Mucosa of stomach (tissue), 1 donor: ENCODE data around the gene ZFHX3.

ENCODE experiments used
- H3K27me3 ChIP-seq: one replicate; pipeline ENCODE4 v1.7.0; 2013; ENCODE audit warnings: mild to moderate bottlenecking, low read length; ENCODE audit not compliant: control insufficient read depth, insufficient read depth
- H3K36me3 ChIP-seq: one replicate; pipeline ENCODE4 v1.7.0; 2013; ENCODE audit warnings: low read length; ENCODE audit not compliant: control insufficient read depth, insufficient read depth
- H3K4me1 ChIP-seq: one replicate; pipeline ENCODE4 v1.7.0; 2013; ENCODE audit warnings: mild to moderate bottlenecking, low read length; ENCODE audit not compliant: control insufficient read depth, insufficient read depth
- H3K4me3 ChIP-seq: one replicate; pipeline ENCODE4 v1.7.0; 2013; ENCODE audit warnings: low read length
- H3K9ac ChIP-seq: one replicate; pipeline ENCODE4 v1.7.0; 2013; ENCODE audit warnings: mild to moderate bottlenecking, low read length, moderate library complexity
- H3K9me3 ChIP-seq: one replicate; pipeline ENCODE4 v1.7.0; 2013; ENCODE audit warnings: mild to moderate bottlenecking, low read length, moderate library complexity; ENCODE audit not compliant: control insufficient read depth
- donor health status: Pancreatic carcinoma.

ZFHX3 gene

DNA sequence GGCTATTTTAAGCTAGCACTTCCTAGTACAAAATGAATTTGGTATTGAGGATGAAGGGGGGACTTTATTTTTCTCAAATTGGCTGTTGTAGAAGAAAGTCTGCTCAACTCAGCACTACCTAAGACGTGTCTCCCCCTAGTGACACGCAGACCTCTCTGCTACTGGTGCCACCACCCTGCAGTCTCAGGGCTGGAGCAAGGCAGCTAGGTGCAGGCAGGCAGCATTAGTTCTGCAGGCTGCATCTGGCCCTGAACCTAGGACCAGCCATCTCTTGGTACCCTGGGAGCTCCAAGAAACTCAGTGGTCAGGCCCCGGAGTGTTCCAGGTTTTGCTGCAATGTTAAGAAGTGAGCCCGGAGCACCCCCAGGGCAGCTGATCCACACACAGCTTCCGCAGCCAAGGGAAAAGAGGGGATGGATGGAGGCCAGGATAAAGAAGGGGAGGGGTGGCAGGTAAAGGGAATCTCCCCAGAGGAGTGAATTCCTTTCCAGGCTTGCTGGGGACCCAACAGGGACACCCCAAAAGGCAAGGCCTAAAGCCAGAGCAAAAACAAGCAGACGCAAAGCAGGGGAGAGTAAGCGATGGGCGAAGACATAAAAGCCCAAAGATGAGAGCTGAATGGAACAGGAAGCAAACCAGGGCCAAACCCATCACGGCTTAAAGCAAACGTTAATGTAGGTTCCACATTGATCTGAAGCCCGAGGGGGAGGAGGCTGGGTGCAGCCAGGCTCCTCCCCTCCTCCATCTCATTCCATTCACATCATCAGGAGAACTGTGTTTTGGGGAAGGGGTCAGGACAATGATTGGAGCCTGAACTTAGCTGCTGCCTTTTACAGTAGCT lies 200.5 kb downstream of the ZFHX3 start:
- H3K4me3 ChIP-seq = no peak overlapping the region
- no peaks in the 10 kb centered on the region for H3K9me3 ChIP-seq
- no peaks in the 10 kb centered on the region for H3K36me3 ChIP-seq
- peak overlapping the region; percentile 9 for H3K9ac ChIP-seq
- peaks cover 9% of the 10 kb centered on the region for H3K4me1 ChIP-seq
- H3K27me3 ChIP-seq = no peaks in the 10 kb centered on the region

DNA sequence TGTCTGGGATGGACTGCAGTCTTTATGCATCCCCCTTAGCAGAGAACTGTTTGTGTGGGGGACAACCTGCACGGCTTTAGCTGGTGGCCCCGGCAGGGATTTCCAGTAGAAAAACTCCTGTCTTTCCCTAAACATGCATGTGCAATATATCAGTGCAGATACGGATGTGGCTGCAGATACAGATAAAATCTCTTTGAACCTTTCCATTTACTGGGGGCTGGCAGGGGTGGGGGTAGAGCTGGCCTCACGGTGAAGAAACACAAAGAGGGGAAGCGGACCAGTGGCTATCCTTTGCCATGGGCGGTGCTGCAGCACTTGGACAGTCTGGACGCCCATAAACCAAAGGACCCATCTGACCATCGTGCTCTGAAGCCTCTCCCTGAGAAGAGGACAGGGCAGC lies 201.3 kb downstream of the ZFHX3 start:
- Histone ChIP-seq H3K4me1 (peaks cover 9% of the 10 kb centered on the region), H3K9me3 (no peaks in the 10 kb centered on the region), H3K27me3 (no peaks in the 10 kb centered on the region), H3K9ac (no peak overlapping the region), H3K36me3 (no peaks in the 10 kb centered on the region), H3K4me3 (no peak overlapping the region)

DNA sequence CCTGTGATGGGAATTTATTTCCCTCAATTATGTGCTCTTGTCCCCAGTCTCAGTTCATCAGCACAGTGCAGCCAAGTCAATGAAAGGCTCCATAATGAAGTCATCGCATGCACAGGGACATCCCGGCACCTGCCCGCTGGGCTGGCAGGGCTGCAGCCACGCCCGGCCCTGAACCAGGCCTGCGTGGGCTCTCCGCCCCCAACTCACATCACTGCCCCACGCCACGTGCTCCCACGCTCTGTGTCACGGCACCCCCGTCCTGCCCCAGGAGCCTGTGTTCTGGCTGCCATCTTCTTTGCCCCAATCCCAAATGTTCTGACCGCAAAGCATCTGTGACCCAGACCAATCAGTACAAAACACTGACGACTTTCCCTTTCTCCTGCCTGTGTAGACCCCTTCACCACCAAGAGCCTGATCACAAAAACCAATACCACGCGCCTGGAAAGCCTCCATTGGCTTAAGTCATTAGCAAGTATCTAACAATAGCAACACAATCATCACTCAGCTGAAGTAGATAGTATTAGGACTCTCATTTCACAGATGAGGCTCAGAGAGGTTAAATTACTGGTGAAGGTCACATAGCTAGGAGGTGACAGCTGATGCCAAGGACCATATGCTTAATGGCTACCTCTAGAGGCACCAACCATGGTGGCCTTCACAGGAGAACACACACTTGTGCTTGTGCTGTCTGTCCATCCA lies 202.5 kb downstream of the ZFHX3 start:
- H3K4me3 ChIP-seq = no peak overlapping the region
- no peaks in the 10 kb centered on the region for H3K27me3 ChIP-seq
- H3K9me3 ChIP-seq = no peaks in the 10 kb centered on the region
- peaks cover 9% of the 10 kb centered on the region for H3K4me1 ChIP-seq
- H3K9ac ChIP-seq = no peak overlapping the region
- no peaks in the 10 kb centered on the region for H3K36me3 ChIP-seq

DNA sequence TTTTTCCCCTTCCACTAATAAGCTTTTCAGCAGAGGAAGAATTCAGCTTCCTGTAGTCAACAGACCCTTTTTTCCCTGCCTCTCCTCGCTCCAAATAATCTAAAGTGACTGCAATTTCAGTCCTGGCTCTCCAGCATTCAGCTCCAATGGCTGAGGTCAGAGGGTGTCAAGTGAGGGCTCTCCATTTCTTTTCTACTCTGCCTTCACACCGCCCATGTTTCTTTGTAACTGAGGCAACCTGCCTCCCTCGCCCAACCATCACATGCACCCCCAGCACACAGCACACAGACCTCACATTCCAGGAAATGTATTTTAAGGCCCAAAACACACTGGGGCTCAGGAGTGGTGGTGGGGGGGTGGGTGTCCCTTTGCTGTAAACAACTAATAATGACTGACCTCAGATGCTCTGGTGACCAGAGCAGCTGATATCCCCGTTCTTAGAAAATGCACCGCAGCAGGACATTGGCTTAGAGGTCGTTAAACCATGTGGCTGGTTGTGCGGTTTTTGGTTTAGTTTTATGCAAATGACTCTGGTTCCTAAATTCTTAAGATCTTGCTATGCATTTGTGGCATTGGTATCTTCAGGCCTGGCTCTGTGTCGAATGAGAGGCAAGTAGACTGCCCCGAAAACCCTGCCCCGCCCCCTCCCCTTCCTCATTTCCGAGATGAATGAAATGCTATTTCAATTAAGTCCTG lies 203.6 kb downstream of the ZFHX3 start:
- H3K36me3 ChIP-seq = no peaks in the 10 kb centered on the region
- H3K9me3 ChIP-seq = no peaks in the 10 kb centered on the region
- no peak overlapping the region for H3K4me3 ChIP-seq
- H3K9ac ChIP-seq = no peak overlapping the region
- H3K27me3 ChIP-seq = no peaks in the 10 kb centered on the region
- peaks cover 7% of the 10 kb centered on the region for H3K4me1 ChIP-seq

DNA sequence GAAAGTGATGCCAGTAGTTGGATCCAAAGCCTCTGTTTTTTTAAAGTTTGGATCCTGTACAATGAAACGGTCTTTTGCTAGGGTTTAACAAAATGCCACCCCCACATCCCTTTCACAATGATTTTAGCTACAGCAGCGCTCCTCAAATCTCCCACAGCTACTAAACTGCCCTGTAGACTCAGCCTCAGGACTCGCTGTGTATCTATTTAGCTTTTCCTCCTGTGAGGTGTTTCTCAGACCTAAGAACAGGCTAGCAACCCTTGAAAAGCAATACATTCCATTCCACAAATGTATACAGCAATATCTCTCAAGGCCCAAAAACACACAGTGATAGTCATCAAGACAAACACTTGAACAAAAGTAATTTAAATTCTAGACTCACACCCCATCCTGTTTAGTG lies 206.4 kb downstream of the ZFHX3 start:
- no peaks in the 10 kb centered on the region for H3K27me3 ChIP-seq
- H3K4me1 ChIP-seq = no peaks in the 10 kb centered on the region
- H3K36me3 ChIP-seq = no peaks in the 10 kb centered on the region
- H3K4me3 ChIP-seq = no peak overlapping the region
- no peaks in the 10 kb centered on the region for H3K9me3 ChIP-seq
- H3K9ac ChIP-seq = no peak overlapping the region

DNA sequence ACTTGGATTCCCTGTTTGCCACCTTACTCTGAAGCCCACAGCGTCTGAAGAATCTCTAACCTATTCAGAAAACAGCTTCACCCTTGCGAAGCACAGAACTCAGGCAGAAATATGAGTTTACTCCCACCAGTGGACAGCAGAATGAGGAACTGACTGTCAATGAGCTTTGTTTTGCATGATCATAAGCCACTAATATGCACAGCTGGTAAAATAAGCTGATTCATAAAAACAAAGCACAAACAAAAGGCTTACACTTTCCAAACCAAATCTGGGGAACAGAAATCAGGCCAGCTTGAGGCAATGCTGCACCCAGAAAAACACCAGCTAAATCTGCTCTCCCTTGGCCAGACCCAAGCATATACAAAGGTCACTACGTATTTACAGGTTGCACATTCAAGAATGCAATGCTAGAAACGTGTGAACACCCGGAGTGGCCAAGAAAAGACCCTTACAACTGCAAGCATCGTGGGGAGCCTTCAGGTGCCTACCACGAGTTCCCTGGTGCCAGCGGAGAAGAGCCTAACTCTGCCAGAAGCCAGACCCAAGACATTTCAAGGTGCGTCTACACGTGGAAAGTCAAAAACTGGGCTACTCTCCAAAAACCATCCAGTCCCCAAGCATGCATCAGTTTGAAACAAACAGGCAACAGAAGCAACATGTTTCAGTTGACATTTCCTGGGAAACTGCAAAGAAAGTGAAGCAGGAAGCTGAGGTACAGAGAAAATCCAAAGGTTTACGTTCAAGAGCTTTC lies 207.1 kb downstream of the ZFHX3 start:
- Histone ChIP-seq H3K9me3 (no peaks in the 10 kb centered on the region), H3K4me3 (no peak overlapping the region), H3K36me3 (no peaks in the 10 kb centered on the region), H3K4me1 (no peaks in the 10 kb centered on the region), H3K9ac (no peak overlapping the region), H3K27me3 (no peaks in the 10 kb centered on the region)

DNA sequence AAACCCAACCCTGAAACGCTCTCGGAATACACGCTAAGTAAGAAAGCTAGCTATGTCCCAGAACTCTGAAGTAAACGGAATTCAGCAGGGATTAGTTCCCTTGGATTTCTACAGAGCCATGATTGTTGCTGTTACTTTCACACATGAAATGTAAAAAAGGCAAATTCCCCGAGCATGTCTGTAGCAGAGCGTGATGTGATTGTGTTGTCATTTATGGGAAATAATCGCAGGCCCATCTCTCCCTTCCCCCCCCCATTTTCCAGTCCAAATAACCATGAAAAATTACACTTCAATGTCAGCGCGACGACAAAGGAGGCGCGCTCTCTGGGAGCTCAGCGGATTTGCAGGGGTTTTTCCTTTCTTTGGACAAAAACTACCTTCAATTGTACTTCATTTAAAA lies 209.0 kb downstream of the ZFHX3 start:
- no peaks in the 10 kb centered on the region for H3K9me3 ChIP-seq
- no peak overlapping the region for H3K4me3 ChIP-seq
- no peaks in the 10 kb centered on the region for H3K4me1 ChIP-seq
- H3K36me3 ChIP-seq = no peaks in the 10 kb centered on the region
- no peaks in the 10 kb centered on the region for H3K27me3 ChIP-seq
- H3K9ac ChIP-seq = no peak overlapping the region

DNA sequence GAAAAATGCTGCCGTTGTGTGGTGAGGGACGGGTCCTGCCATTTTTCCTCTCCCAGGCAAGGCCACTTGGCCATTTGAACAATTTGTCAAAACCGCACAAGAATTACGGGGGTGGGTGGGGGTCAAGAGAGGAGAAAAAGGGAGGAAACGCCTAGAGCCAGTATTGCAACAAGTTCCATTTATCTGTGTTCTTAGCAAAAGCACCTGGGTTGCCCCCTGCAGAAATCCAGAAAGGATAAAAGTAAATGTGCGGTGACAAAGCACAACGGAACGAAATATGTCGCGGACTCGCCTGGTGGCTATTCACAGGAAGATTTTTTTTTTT lies 209.4 kb downstream of the ZFHX3 start:
- Histone ChIP-seq H3K36me3 (no peaks in the 10 kb centered on the region), H3K9ac (no peak overlapping the region)

DNA sequence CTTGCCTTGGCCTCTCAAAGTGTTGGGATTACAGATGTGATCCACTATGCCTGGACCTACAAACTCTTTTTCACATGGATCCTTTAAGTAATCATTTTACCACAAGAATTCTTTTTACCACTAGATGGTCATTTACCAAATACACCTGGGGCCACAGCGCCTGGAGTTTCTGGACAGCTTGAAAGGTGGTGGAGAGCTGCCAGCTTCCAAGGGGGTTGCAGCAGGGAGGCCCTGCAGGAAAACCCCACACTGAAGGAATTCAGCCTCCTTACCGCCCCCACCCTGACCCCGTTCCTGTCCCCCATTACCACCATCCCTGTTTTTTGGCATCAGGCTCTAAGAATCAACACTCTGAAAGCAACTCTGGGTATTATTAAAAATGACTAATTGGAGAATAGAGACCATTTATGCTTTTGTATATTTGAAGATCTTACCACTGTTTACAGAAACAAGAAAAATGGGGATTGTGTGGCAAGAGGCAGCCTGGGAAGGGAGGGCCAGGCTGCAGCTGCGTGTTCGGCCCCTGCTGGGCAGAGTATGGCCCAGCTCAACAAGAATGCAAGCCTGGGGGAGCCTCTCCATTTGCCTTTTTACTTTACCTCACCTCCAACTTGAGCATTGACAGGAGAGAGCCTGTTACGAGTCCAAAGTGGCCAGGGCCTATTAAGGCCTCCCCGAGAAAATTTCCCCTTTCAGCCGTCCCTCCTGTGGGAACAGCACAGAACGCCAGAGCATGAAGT lies 209.9 kb downstream of the ZFHX3 start:
- no peaks in the 10 kb centered on the region for H3K27me3 ChIP-seq
- H3K9me3 ChIP-seq = no peaks in the 10 kb centered on the region
- no peaks in the 10 kb centered on the region for H3K36me3 ChIP-seq
- no peak overlapping the region for H3K9ac ChIP-seq
- H3K4me3 ChIP-seq = no peak overlapping the region
- H3K4me1 ChIP-seq = no peaks in the 10 kb centered on the region

More for the DNA sequence above, 209.4 kb downstream of the ZFHX3 start:
- Histone ChIP-seq H3K27me3 (no peaks in the 10 kb centered on the region), H3K4me1 (no peaks in the 10 kb centered on the region), H3K9me3 (no peaks in the 10 kb centered on the region), H3K4me3 (no peak overlapping the region)

DNA sequence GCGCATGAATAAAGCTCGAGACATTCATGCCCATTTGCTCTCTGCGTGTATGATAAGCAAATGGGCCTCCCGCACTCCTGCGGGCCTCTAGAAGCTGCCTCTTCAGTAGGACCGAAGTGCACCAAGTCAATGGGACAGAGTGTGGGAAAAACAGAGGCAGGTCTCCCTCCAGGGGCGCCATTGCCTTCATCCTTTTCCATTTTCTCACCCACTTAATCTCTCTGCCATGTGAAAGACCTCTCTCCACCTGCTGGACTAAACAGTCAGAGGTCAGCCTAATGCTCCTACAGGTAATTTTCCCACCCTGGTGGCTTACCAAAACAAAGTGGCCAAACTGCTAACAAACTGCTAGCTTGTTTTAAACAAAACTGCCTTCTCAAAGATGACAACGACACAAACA lies 210.9 kb downstream of the ZFHX3 start:
- Histone ChIP-seq H3K9ac (no peak overlapping the region), H3K4me1 (no peaks in the 10 kb centered on the region), H3K4me3 (no peak overlapping the region), H3K36me3 (no peaks in the 10 kb centered on the region), H3K9me3 (no peaks in the 10 kb centered on the region), H3K27me3 (no peaks in the 10 kb centered on the region)

DNA sequence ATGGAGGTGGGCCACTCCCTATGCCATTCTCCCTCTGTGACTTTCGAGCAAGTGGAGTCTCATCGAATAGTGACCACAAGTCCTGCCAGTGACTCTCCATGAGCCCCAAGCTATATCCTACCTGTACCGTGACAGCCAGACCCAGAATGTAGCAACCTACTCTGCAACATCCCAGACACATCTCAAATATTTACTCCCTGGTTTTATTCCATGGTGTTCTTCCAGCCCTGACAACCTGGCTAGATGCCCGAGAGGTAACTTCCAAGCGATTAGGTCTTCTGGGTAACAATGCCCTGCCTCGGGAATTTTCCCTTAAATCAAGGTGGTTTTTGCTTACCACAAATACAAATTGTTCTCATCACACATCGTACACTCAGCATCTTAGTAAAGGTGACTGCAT lies 211.7 kb downstream of the ZFHX3 start:
- Histone ChIP-seq H3K9ac (no peak overlapping the region), H3K36me3 (no peaks in the 10 kb centered on the region), H3K27me3 (no peaks in the 10 kb centered on the region), H3K4me1 (no peaks in the 10 kb centered on the region), H3K9me3 (no peaks in the 10 kb centered on the region), H3K4me3 (no peak overlapping the region)
